HG02840 (cell line): ENCODE data around the gene ARRB1.

ENCODE experiments used
- ATAC-seq: cut with Tn5 transposase; IDR thresholded peaks from one replicate; pipeline ENCODE4 v1.9.1; 2021; ENCODE audit warnings: mild to moderate bottlenecking, moderate library complexity, moderate number of reproducible peaks; ENCODE audit not compliant: unreplicated experiment, low FRiP score

The ARRB1 gene

GRCh38 chr11:75262961-75263852, 88.3 kb downstream of the ARRB1 start:
- ATAC-seq: no peak

GRCh38 chr11:75262436-75262835, 89.0 kb downstream of the ARRB1 start:
- no peak for ATAC-seq

GRCh38 chr11:75261902-75262361, 89.5 kb downstream of the ARRB1 start:
- no peak for ATAC-seq

- ATAC-seq: no peak
Measured at GRCh38 chr11:75260396-75261170, 90.9 kb downstream of the ARRB1 start.

GRCh38 chr11:75254326-75254725, 97.1 kb downstream of the ARRB1 start:
- ATAC-seq: no peak

- no peak for ATAC-seq
Measured at GRCh38 chr11:75249704-75250103, 101.8 kb downstream of the ARRB1 start.

- ATAC-seq: no peak
Measured at GRCh38 chr11:75248924-75249256, 102.6 kb downstream of the ARRB1 start.

- no peak for ATAC-seq
Measured at GRCh38 chr11:75246671-75247350, 104.7 kb downstream of the ARRB1 start.

GRCh38 chr11:75246006-75246670, 105.3 kb downstream of the ARRB1 start:
- no peak for ATAC-seq

GRCh38 chr11:75245356-75246005, 106.0 kb downstream of the ARRB1 start:
- ATAC-seq: no peak

GRCh38 chr11:75244052-75244814, 107.2 kb downstream of the ARRB1 start:
- no peak for ATAC-seq

GRCh38 chr11:75242722-75243600, 108.5 kb downstream of the ARRB1 start:
- no peak for ATAC-seq

GRCh38 chr11:75241906-75242644, 109.4 kb downstream of the ARRB1 start:
- peak; percentile 19 for ATAC-seq

GRCh38 chr11:75241036-75241905, 110.2 kb downstream of the ARRB1 start:
- peak; percentile 63 for ATAC-seq

- ATAC-seq: no peak
Measured at GRCh38 chr11:75240311-75241035, 111.0 kb downstream of the ARRB1 start, which contains the start of gene TPBGL. Gene TPBGL (plus strand): TSS chr11:75240774. CDS start chr11:75241050, 276 bp downstream.
